Lung (tissue), 12 donors: ENCODE data around the gene YWHAQ. TPM values are rescaled to one million over a fixed set of nuclear protein-coding genes. Genes with fewer than 3 reads are reported as not detected.

ENCODE experiments used
- ATAC-seq: fragments of 200-7000 bp; cut with Tn5 transposase; one replicate; pipeline ENCODE4 v1.9.1; 2020; ENCODE audit warnings: moderate number of reproducible peaks; ENCODE audit not compliant: insufficient read depth, low FRiP score
- DNase-seq, 3 donors: peaks; one replicate each; pipeline ENCODE4 v3.0.0-alpha.2; 2013 to 2017
- H3K27ac ChIP-seq, 2 donors: one replicate each; pipeline ENCODE4 v1.5.1; 2013; ENCODE audit warnings: mild to moderate bottlenecking in 2 of 2, moderate library complexity in 2 of 2, control low read depth in 1 of 2, inconsistent platforms in 1 of 2, low read depth in 1 of 2, low read length in 1 of 2
- H3K27me3 ChIP-seq, 3 donors: one replicate each; pipeline ENCODE4 v1.5.1; 2013; ENCODE audit warnings: low read length in 2 of 3; ENCODE audit not compliant: control insufficient read depth in 3 of 3, insufficient read depth in 3 of 3
- H3K36me3 ChIP-seq, 4 donors: one replicate each; pipeline ENCODE4 v1.5.1; 2013; ENCODE audit warnings: low read length in 4 of 4, mild to moderate bottlenecking in 1 of 4, moderate library complexity in 1 of 4; ENCODE audit not compliant: control insufficient read depth in 4 of 4, insufficient read depth in 4 of 4
- H3K4me1 ChIP-seq, 5 donors: one replicate each; pipeline ENCODE4 v1.5.1; 2013; ENCODE audit warnings: low read length in 5 of 5, mild to moderate bottlenecking in 2 of 5, moderate library complexity in 1 of 5; ENCODE audit not compliant: control insufficient read depth in 5 of 5, insufficient read depth in 5 of 5
- H3K4me3 ChIP-seq: one replicate; pipeline ENCODE4 v1.5.1; 2013; ENCODE audit warnings: mild to moderate bottlenecking, control low read depth, moderate library complexity
- H3K9ac ChIP-seq, 2 donors: one replicate each; pipeline ENCODE4 v1.5.1; 2013; ENCODE audit warnings: low read length in 2 of 2, control low read depth in 1 of 2; ENCODE audit not compliant: insufficient read depth in 1 of 2
- H3K9me3 ChIP-seq, 4 donors: one replicate each; pipeline ENCODE4 v1.5.1; 2013; ENCODE audit warnings: low read length in 3 of 4, mild to moderate bottlenecking in 1 of 4, moderate library complexity in 1 of 4; ENCODE audit not compliant: control insufficient read depth in 4 of 4, insufficient read depth in 3 of 4
- CTCF ChIP-seq: IDR thresholded peaks from 2 replicates; pipeline ENCODE4 v1.5.1; 2012; ENCODE audit warnings: mild to moderate bottlenecking; ENCODE audit errors: control extremely low read depth, extremely low read depth
- WGBS, 2 donors: extraction: QIAGEN DNeasy Blood & Tissue Kit; methylation state at CpG; one replicate each; pipeline ENCODE4 v1.1.7; 2013; 5-methylcytosine and 5-hydroxymethylcytosine counted together
- polyA plus RNA-seq, 2 donors: library from polyadenylated mRNA; stranded (reverse); fragments of 200-250 nt; gene quantifications; one replicate each; pipeline ENCODE4 v1.2.1, GENCODE V29; 2013
- total RNA-seq, 2 donors: library from RNA; depleted of rRNA in 1 of 2; stranded (reverse); fragments of >200 nt in 1 of 2; gene quantifications; one replicate each; pipeline ENCODE4 v1.2.1, GENCODE V29; 2014 to 2021
- donor health status: control.
- donor health status: control.
- donor health status: Bipolar disorder and iron deficiency.
- donor health status: healthy.
- donor health status: DM: yes; HTN: yes; CAD: no.

The YWHAQ gene
- total and polyA plus RNA-seq, 4 donors = 94.6 to 275 (median 222) TPM

GRCh38 chr2:9663008-9663879, 32.4 kb upstream of the YWHAQ start:
- Histone ChIP-seq H3K27me3 (no peaks in the 10 kb centered on the region), H3K36me3 (no peaks in the 10 kb centered on the region), H3K4me1 (no peaks in the 10 kb centered on the region), H3K9ac (no peak overlapping the region), H3K4me3 (no peak overlapping the region), H3K9me3 (no peaks in the 10 kb centered on the region), H3K27ac (no peak overlapping the region)
- ATAC-seq (no peak), DNase-seq (no peak)
- WGBS, 2 donors = 80 to 89% methylated on average over 7 of the region's 7 CpGs
- no peak for TF ChIP-seq CTCF

GRCh38 chr2:9661261-9661660, 30.5 kb upstream of the YWHAQ start:
- Histone ChIP-seq H3K9me3 (no peaks in the 10 kb centered on the region), H3K4me1 (no peaks in the 10 kb centered on the region), H3K4me3 (no peak overlapping the region), H3K27ac (no peak overlapping the region), H3K36me3 (no peaks in the 10 kb centered on the region), H3K9ac (no peak overlapping the region), H3K27me3 (no peaks in the 10 kb centered on the region)
- DNase-seq = no peak
- TF ChIP-seq CTCF = no peak
- 80 to 84% methylated on average over 8 of the region's 8 CpGs for WGBS, 2 donors
- ATAC-seq = no peak

GRCh38 chr2:9660781-9661180, 30.0 kb upstream of the YWHAQ start:
- H3K27ac ChIP-seq = no peak overlapping the region
- no peaks in the 10 kb centered on the region for H3K36me3 ChIP-seq
- WGBS, 2 donors = 89 to 93% methylated on average over 7 of the region's 7 CpGs
- H3K4me1 ChIP-seq = no peaks in the 10 kb centered on the region
- no peak for TF ChIP-seq CTCF
- no peaks in the 10 kb centered on the region for H3K9me3 ChIP-seq
- DNase-seq (no peak), ATAC-seq (no peak)
- no peak overlapping the region for H3K9ac ChIP-seq
- H3K4me3 ChIP-seq = no peak overlapping the region
- no peaks in the 10 kb centered on the region for H3K27me3 ChIP-seq
